GM19239 (cell line): ENCODE measurements around the gene ZNF189.
A peak's percentile ranks its signal among the peaks of the same experiment; 100 is the strongest.
"Not testable (repeated sequence)": the region's sequence is repeated elsewhere in the genome, so short reads cannot be mapped to it uniquely, and the experiment has no call there.

Experiments
- DNase-seq: peaks from one replicate; pipeline ENCODE4 v3.0.0; 2011; ENCODE audit warnings: low spot score; ENCODE audit not compliant: insufficient read length
- FAIRE-seq: peaks from 2 replicates; lab custom pipeline; 2011; peaks lifted over from hg19 to GRCh38; lab: Jason Lieb, UNC

Gene ZNF189

DNA sequence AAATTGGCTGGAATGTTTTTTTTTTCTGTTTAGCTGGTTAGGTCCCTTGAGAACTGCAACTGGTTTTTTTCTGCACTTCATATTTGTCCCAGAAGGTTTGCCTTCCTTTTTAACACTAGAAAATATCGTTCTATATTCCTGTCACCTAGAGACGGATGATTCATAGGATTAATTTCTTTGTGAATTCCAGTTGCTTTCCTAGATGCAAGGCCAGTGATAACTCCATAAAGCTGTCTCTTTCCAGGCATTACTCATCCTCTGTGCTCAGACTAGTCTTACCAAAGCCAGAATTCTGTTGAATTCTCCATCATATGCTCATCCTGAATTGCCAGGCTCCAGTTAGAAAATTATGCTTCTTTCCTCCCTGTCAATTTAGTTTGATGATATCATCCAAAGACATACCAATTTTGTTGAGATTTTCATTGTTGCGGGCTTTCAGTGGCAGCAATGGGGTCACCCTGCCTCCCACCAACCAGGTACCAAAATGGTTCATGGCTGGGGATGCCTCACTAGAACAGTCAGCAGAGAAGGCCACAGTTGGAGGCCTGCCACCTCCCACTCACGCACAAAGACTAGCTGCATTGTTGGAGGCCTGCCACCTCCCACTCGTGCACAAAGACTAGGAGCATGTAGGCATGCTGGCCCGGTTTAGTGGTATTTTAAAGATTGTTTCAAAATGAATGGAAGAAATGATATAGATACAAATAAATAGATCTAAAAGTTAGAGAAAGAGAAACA, 22.4 kb upstream of the ZNF189 start:
- DNase-seq (no peak), FAIRE-seq (no peak)

DNA sequence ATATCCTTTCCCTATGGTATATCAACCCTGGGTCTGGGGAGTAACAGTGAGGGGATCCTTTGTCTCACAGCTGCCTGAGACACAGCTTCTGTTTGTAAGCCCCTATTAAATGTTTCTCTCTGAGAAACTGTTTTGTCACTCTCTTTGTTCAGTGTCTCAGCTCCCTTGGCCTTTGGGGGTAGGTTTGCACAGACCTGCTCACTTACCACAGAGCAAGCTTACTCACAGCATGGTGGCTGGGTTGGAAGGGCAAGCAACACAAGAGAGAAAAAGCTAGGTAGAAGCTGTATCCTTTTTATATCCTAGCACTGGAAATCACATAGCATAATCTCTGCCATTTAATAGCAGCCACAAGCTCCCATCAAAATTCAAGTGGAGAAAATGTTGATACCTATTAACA, 18.4 kb upstream of the ZNF189 start:
- DNase-seq (no peak), FAIRE-seq (no peak)

DNA sequence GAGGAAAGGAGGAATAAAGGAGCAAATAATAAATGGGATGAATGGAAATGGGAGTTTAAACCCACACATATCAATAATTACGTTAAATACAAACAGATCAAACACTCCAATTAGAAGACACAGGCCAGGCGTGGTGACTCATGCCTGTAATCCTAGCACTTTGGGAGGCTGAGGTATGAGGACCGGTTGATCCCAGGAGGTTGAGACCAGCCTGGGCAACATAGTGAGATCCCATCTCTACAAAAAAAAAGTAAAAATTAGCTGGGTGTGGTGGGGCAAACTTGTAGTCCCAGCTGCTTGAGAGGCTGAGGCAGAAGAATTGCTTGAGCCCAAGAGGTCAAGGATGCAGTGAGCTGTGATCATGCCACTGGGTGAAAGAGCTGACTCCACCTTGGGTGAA, 17.5 kb upstream of the ZNF189 start:
- FAIRE-seq (no peak), DNase-seq (no peak)

DNA sequence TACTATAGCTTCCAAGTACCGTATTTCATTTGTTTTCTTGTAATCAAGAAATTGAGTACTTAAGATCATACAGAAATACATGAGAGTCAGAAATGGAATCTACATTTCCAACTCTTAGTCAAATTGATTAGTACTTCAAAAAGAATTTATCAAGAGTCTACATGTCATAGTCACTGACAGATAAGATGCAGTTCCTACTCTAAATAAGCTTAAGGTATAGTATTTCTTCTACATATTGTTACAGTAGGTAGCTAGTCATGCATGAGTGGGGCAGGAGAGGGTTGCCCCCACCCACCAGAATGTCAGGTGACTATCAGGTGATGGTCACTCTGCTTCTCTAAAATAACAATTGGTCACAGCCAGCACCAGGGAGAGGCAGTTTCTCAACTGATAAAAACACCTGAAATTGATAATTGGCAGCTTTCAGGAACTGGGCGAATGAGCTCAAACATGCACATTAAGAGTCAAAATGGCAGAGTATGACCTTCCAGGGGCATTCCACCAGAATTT, 16.8 kb upstream of the ZNF189 start:
- FAIRE-seq (no peak), DNase-seq (no peak)

DNA sequence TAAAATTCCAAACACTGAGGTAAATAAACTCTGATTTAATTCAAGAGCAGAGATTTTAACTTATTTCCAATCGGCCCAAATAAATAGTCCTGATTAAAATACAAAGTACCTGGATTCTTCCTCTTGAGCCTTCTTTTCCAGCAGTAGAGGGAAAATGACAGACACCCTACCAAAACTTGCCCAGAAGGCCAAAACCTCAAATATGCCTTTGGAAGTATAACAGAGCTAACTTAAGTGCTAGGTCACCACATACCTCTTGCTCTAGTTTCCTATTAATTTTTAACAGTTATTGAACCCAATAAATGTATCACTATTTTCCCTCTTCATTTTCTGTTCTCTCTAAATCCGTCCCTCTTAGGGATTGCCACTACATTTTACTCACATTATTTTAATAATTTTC, 15.3 kb upstream of the ZNF189 start:
- FAIRE-seq = no peak

DNA sequence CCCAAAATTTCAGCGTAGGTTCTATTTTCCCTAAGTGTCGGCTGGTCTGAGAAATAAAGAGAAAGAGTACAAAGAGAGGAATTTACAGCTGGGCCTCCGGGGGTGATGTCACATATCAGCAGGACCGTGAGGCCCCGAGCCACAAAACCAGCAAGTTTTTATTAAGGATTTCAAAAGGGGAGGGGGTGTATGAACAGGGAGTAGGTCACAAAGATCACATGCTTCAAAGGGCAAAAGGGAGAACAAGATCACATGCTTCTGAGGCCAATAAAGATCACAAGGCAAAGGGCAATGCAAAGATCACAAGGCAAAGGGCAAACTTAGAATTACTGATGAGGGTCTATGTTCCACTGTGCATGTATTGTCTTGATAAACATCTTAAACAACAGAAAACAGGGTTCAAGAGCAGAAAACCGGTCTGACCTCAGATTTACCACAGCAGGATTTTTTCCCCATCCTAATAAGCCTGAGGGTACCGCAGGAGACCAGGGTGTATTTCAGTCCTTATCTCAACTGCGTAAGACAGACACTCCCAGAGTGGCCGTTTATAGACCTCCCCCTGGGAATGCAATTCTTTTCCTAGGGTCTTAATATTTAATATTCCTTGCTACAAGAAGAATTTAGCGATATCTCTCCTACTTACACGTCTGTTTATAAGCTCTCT, 13.6 kb upstream of the ZNF189 start, which contains the start of gene BAAT:
Gene BAAT (minus strand): TSS at position 134 of the 664 bp plus-strand sequence. CDS start 13,602 bp downstream, outside the sequence.
- DNase-seq, FAIRE-seq: not testable (repeated sequence)

More for the DNA sequence above, 15.3 kb upstream of the ZNF189 start:
- no peak for DNase-seq

DNA sequence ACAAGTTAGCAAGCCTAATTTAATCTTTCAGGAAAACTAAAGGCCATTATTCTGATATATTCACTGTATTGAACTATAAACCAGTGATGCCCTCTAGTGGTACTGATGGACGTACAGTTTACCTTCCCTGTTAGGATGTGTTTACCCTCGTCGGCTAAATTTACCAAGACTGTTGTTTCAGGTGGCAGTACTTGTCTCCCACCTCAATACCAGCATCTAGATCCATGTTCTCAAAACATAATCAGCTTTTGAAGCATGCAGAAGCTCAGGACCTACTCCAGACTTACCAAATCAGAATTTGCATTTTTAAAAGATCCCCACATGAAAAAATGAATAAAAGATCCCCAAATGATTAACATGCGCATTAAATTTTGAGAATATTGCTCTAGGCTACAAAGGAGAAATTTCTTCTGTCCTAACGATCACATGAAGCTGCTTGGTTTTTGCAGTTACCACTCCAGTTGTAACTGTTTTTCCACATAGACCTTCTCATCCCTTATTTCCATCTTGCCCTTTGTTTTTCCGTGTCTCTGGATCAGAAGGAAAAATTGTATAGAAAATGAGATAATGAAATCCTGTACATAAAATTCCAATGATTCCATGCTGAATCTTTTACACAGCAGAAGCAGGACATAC, 10.7 kb upstream of the ZNF189 start:
- DNase-seq = no peak

DNA sequence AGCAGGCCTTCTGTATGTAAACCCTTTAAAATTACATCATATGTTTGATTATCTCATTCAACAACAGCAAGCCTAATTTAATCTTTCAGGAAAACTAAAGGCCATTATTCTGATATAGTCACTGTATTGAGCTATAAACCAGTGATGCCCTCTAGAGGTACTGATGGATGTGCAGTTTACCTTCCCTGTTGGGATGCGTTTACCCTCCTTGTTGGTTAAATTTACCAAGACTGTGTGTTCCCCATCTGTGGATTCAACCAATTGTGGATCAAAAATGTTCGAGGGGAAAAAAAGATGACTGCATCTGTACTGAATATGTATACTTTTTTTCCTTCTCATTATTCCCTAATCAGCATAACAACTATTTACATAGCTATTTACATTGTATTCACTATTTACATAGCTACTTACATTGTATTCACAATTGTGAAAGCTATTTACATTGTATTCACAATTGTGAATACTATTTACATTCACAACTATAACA, 10.1 kb upstream of the ZNF189 start:
- DNase-seq (no peak), FAIRE-seq (no peak)

More for the DNA sequence above, 10.7 kb upstream of the ZNF189 start:
- FAIRE-seq = peak; percentile 60

DNA sequence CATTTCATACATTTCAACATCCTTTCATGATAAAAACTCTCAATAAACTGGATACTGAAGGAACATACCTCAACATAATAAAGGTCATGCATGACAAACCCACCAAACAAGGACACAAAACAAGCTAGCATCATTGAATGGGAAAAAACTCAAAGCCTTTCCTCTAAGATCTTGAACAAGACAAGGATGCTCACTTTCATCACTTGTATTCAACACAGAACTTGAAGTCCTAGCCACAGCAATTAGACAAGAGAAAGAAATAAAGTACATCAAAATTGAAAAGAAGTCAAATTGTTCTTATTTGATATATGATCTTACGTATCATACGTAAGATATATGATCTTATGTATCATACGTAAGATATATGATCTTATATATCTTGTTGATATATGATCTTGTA, 5.5 kb upstream of the ZNF189 start:
- no peak for FAIRE-seq
- DNase-seq = no peak

DNA sequence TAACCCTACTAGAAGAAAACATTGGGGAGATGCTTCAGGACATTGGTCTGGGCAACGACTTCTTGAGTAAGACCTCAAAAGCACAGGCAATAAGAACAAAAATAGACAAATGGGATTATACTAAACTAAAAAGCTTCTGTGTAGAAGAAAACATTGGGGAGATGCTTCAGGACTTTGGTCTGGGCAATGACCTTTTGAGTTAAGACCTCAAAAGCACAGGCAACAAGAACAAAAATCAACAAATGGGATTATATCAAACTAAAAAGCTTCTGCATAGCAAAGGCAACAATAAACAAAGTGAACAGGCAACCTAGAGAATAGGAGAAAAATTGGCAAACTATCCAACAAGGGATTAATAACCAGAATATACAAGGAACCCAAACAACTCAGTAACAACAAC, 4.0 kb upstream of the ZNF189 start:
- FAIRE-seq = no peak
- no peak for DNase-seq

DNA sequence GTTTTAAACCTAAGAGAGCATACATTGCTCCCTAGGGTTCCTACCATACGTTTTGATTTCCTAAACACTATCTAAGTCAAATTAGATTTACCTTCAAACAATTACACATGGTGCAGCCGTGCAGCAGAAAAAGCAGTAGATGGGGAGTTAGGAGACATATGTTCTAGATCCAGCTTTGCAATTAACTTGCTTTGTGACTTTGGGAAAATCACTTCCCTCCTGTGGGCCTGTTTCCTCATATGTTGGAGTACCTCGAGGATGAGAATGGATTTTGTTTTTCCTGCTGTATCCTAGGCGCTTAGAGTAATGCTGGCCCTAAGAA, 944 bp upstream of the ZNF189 start:
- DNase-seq = no peak
- FAIRE-seq = peak; percentile 58

DNA sequence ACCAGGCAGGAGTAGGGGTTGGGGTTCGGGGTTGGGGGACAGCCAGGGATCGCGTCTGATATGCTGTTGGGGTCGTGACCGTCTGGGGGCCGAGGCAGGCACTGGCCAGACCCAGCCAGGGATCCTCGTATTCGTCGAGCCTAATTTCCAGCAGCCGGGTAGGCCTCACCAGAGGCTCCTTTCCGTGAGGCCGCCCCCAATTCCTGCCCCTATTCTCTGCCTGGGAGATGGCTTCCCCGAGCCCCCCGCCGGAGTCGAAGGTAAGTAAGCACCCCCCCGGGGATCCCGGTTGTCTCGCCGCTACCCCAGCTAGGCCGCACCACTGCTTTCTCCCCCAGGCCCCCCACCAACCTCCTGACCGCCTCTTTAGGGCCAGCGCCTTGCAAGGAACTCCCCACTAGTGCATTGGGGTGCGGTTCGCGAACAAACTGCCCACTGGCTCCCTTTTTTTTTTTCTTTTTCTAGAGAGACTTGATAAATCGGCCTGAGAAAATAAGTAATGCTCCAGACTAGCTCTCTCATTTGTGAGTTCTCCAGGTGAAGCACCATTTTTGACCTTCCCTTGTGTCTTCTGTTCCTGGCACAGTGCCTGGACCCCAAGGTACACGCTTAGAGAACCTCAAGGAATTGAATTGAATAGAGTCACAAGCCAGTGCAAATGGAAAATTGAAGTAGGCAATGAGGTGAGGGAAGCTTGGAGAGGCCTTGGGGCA, 435 bp downstream of the ZNF189 start:
- FAIRE-seq = no peak

DNA sequence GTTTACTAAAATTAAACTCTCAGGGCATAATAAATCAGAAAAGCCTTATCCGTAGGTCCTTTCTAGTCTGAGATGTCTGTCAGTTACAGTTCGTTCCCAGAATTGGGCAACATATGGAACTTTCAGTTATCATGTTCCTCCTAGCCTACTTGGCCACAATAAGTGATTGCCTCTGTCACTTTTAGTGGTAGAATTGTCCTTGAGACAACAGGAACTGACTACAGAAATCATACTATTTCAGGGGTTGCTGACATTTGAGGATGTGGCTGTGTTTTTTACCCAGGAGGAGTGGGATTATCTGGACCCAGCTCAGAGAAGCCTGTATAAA, 956 bp downstream of the ZNF189 start:
- no peak for FAIRE-seq

More for the DNA sequence above, 435 bp downstream of the ZNF189 start:
- no peak for DNase-seq

DNA sequence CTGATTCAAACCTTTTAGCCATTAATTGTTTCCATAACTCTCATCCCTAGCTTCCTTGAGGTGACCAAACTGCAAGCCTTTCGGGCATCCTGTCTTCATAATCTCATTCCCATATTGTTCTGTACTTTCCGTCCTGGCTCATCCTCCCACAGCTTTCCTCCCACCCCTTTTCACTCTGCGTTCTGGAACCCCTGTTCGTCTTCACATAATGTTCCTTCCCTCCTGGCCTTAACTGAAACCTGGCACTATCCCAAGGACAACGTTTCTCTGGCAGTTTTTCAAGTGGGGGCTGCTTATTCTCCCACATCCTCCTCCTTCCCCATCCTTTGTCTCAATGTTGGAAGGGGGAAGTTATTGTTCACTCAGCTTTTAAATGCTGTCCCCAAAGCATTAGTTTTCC, 1.5 kb downstream of the ZNF189 start:
- FAIRE-seq = no peak
- no peak for DNase-seq

More for the DNA sequence above, 956 bp downstream of the ZNF189 start:
- DNase-seq = no peak

DNA sequence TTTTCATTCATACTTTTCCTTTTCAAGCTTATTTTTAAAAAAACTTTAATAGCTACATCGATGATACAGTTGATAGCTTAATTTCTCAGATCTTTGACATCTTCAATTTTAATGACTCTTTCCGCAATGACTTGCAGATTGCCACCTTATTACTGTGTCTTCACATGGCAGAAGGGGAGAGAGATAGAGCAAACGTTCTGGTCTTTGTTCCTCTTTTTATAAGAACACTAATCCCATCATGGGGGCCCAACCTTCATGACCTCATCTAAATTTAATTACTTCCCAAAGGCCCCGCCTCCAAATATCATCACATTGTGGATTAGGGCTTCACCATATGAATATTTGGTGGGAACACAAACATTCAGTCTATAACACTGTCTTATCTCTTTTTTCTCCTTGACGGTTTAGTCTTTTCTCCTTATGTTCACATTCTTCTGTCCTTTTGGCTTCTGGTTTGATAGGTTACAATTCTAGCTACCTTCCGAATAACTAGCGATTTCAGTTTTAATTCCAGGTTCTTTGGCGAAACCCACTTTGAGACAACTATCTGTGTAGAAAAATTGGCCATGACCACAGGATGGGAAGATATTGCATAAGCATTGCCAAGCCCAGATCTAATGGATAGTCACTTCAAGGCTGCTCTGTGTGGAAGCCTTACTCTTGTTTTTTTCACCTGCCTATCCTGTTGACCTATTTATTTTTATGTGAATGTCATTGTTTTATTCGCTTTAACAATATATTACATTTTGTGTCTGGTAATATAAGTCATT, 5.0 kb downstream of the ZNF189 start:
- FAIRE-seq (no peak), DNase-seq (no peak)

DNA sequence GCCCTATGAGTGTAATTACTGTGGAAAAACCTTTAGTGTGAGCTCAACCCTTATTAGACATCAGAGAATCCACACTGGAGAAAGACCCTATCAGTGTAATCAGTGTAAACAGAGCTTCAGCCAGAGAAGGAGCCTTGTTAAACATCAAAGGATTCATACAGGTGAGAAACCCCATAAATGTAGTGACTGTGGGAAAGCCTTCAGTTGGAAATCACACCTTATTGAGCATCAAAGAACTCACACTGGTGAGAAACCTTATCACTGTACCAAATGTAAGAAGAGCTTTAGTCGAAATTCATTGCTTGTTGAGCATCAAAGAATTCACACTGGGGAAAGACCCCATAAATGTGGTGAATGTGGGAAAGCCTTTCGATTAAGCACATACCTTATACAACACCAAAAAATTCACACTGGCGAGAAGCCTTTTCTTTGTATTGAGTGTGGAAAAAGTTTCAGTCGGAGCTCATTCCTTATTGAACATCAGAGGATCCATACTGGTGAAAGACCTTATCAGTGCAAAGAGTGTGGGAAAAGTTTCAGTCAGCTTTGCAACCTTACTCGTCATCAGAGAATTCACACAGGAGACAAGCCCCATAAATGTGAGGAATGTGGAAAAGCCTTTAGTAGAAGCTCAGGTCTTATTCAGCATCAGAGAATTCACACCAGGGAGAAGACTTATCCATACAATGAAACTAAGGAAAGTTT, 9.9 kb downstream of the ZNF189 start:
- DNase-seq (no peak), FAIRE-seq (no peak)

DNA sequence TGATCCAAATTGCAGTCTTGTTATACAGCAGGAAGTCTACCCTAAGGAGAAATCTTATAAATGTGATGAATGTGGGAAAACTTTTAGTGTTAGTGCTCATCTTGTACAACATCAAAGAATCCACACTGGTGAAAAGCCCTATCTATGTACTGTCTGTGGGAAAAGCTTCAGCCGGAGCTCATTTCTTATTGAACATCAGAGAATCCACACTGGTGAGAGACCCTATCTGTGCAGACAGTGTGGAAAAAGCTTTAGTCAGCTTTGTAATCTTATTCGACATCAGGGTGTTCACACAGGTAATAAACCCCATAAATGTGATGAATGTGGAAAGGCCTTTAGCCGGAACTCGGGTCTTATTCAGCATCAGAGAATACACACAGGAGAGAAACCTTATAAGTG, 10.4 kb downstream of the ZNF189 start:
- DNase-seq (no peak), FAIRE-seq (no peak)

DNA sequence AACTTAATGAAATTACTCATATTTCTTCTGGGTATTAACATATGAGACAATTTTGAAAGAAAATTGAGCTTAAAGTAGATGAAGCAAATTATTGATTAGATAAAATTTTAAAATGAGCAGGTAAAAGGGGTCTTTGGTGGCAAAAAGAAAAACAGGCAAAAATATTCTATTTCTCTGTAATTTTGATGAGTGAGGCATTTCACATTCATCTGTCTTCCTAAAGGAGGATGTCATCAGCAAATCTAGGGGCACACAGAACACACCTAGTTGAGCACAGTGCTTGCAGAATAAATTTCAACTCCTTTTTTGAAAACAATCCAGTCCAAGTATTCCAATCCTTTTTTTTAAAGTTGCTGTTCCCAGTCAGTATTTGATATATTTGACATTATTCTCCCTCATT, 16.2 kb downstream of the ZNF189 start:
- no peak for DNase-seq
- FAIRE-seq = no peak

DNA sequence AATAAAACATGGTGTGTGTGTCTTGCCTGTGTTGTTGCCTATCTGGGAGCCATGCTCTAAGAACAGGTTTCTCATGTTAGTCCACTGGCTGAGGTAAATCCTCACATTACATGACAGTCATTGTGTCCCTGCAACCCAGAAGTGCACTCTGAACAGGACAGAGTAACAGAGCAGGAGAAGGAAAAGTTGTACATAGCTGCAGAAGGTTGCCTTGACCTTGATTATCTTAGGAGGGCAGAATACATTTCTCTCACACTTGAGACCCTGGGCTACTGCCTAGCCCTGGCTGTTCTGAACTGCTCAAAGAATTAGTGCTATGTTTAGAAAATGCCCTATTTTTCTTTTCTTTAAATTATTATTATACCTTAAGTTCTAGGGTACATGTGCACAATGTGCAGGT, 16.9 kb downstream of the ZNF189 start:
- no peak for FAIRE-seq

More for the DNA sequence above, 16.9 kb downstream of the ZNF189 start:
- no peak for DNase-seq
